Duodenal mucosa (tissue), 2 donors: ENCODE results near the gene NLRP5.
"Not testable (repeated sequence)": the region's sequence is repeated elsewhere in the genome, so short reads cannot be mapped to it uniquely, and the experiment has no call there.

Experiments
- H3K27ac ChIP-seq: one replicate; pipeline ENCODE4 v1.7.0; 2013; ENCODE audit warnings: low read depth, low read length
- H3K27me3 ChIP-seq, 2 donors: one replicate each; pipeline ENCODE4 v1.7.0; 2013; ENCODE audit warnings: low read length in 2 of 2, control low read depth in 1 of 2; ENCODE audit not compliant: insufficient read depth in 2 of 2, control insufficient read depth in 1 of 2
- H3K36me3 ChIP-seq, 2 donors: one replicate each; pipeline ENCODE4 v1.7.0; 2013; ENCODE audit warnings: low read length in 2 of 2, control low read depth in 1 of 2; ENCODE audit not compliant: insufficient read depth in 2 of 2, control insufficient read depth in 1 of 2
- H3K4me1 ChIP-seq, 2 donors: one replicate each; pipeline ENCODE4 v1.7.0; 2013; ENCODE audit warnings: low read length in 2 of 2, control low read depth in 1 of 2; ENCODE audit not compliant: insufficient read depth in 2 of 2, control insufficient read depth in 1 of 2
- H3K4me3 ChIP-seq, 2 donors: one replicate each; pipeline ENCODE4 v1.7.0; 2013; ENCODE audit warnings: low read length in 2 of 2, low read depth in 1 of 2
- H3K9ac ChIP-seq, 2 donors: one replicate each; pipeline ENCODE4 v1.7.0; 2013; ENCODE audit warnings: low read length in 2 of 2, low read depth in 1 of 2
- H3K9me3 ChIP-seq, 2 donors: one replicate each; pipeline ENCODE4 v1.7.0; 2013; ENCODE audit warnings: low read length in 2 of 2, control low read depth in 1 of 2; ENCODE audit not compliant: control insufficient read depth in 1 of 2

Gene NLRP5

DNA sequence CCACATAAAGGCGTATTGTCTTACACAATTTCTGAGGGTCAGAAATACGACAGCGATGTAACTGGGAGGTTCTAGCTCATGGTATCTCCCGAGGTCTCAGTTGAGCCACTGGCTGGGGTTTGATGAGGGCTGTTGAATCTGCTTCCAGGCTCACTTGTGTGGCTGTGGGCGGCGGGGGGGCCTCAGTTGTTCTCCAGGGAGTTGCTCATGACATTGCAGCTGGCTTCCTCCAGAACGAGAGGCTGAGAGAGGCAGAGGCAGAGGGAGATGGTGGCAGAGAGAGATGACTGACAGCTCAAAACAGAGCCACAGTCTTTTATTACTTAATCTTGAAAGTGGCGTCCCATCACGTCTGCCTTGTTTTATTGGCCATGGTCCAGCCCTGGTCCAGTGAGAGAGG, 6.2 kb upstream of the NLRP5 start:
- Histone ChIP-seq H3K27ac (no peak overlapping the region), H3K4me3 (no peak overlapping the region), H3K27me3 (no peaks in the 10 kb centered on the region), H3K36me3 (no peaks in the 10 kb centered on the region), H3K9ac (no peak overlapping the region), H3K9me3 (peaks cover 7 to 14% of the 10 kb centered on the region in 2 donors), H3K4me1 (no peaks in the 10 kb centered on the region)

- Histone ChIP-seq H3K27me3 (no peaks in the 10 kb centered on the region), H3K36me3 (no peaks in the 10 kb centered on the region), H3K4me3 (no peak overlapping the region), H3K4me1 (no peaks in the 10 kb centered on the region), H3K9me3 (peaks cover 2 to 8% of the 10 kb centered on the region in 2 donors), H3K9ac (no peak overlapping the region), H3K27ac (no peak overlapping the region)
Measured at GRCh38 chr19:55985254-55985653, 1.3 kb upstream of the NLRP5 start.

GRCh38 chr19:55990831-55991230, 4.3 kb downstream of the NLRP5 start:
- no peak overlapping the region for H3K9ac ChIP-seq
- H3K36me3 ChIP-seq = no peaks in the 10 kb centered on the region
- H3K27ac ChIP-seq = no peak overlapping the region
- H3K4me3 ChIP-seq = no peak overlapping the region
- no peaks in the 10 kb centered on the region for H3K4me1 ChIP-seq
- peaks cover 0 to 4% of the 10 kb centered on the region in 2 donors for H3K9me3 ChIP-seq
- H3K27me3 ChIP-seq = no peaks in the 10 kb centered on the region

GRCh38 chr19:55993492-55993891, 6.9 kb downstream of the NLRP5 start:
- H3K36me3 ChIP-seq = no peaks in the 10 kb centered on the region
- H3K4me3 ChIP-seq = no peak overlapping the region
- H3K9me3 ChIP-seq = peaks cover 0 to 4% of the 10 kb centered on the region in 2 donors
- no peak overlapping the region for H3K27ac ChIP-seq
- no peaks in the 10 kb centered on the region for H3K4me1 ChIP-seq
- H3K27me3 ChIP-seq = no peaks in the 10 kb centered on the region
- no peak overlapping the region for H3K9ac ChIP-seq

- no peaks in the 10 kb centered on the region for H3K27me3 ChIP-seq
- H3K27ac ChIP-seq = no peak overlapping the region
- no peaks in the 10 kb centered on the region for H3K4me1 ChIP-seq
- no peaks in the 10 kb centered on the region for H3K9me3 ChIP-seq
- H3K9ac ChIP-seq = no peak overlapping the region
- H3K4me3 ChIP-seq = no peak overlapping the region
- no peaks in the 10 kb centered on the region for H3K36me3 ChIP-seq
Measured at GRCh38 chr19:56014765-56015164, 28.2 kb downstream of the NLRP5 start.

DNA sequence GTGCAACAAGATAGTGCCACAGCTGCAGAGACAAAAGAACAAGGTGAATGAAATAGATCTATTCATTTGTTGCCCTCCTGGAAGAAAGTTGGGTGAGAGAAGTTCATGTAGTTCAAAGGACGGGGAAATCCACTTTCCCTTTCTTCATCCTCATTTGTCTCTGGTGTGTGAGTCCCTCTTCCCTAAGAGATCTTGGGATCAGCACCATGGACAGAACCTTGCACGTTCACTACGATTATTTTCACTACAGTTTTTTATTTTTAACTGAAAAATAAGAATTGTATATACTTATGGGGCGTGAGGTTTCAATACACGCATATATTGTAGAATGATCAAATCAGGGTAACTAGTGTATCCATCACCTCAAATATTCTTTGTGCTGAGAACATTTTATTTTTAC, 29.2 kb downstream of the NLRP5 start:
- Histone ChIP-seq H3K36me3 (no peaks in the 10 kb centered on the region), H3K9me3 (no peaks in the 10 kb centered on the region), H3K27me3 (no peaks in the 10 kb centered on the region), H3K27ac (no peak overlapping the region), H3K4me1 (no peaks in the 10 kb centered on the region), H3K9ac (no peak overlapping the region), H3K4me3 (no peak overlapping the region)

DNA sequence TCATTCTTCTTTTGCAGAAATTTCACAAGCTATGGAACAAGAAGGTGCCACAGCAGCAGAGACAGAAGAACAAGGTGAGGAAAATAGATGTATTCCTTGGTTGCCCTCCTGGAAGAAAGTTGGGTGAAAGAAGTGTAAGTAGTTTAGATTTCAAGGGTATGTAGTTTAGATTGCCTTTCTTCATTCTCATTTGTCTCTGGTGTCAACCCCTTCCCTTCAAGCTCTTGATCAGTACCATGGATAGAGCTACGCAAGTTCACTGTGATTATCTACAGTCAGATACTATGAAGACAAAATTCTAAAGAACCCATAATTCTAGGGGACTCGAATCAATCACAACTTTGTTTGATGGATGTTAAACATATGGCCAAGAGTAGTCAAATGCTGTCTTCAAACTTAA, 32.8 kb downstream of the NLRP5 start:
- not testable (repeated sequence) for H3K4me3 ChIP-seq, H3K36me3 ChIP-seq, H3K27ac ChIP-seq, H3K4me1 ChIP-seq, H3K9me3 ChIP-seq, H3K27me3 ChIP-seq, H3K9ac ChIP-seq

DNA sequence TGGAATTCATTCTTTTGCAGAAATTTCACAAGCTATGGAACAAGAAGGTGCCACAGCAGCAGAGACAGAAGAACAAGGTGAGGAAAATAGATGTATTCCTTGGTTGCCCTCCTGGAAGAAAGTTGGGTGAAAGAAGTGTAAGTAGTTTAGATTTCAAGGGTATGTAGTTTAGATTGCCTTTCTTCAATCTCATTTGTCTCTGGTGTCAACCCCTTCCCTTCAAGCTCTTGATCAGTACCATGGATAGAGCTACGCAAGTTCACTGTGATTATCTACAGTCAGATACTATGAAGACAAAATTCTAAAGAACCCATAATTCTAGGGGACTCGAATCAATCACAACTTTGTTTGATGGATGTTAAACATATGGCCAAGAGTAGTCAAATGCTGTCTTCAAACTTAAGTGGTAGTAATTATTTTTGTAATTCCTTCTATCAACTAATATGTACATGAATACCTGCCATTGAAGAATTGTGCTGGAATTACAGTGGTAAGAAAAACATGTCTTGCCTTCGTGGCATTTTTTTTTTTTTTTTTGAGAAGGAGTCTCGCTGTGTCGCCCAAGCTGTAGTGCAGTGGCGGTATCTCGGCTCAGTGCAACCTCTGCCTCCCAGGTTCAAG, 33.9 kb downstream of the NLRP5 start:
- H3K4me3 ChIP-seq, H3K9me3 ChIP-seq, H3K4me1 ChIP-seq, H3K36me3 ChIP-seq, H3K27me3 ChIP-seq, H3K27ac ChIP-seq, H3K9ac ChIP-seq: not testable (repeated sequence)

DNA sequence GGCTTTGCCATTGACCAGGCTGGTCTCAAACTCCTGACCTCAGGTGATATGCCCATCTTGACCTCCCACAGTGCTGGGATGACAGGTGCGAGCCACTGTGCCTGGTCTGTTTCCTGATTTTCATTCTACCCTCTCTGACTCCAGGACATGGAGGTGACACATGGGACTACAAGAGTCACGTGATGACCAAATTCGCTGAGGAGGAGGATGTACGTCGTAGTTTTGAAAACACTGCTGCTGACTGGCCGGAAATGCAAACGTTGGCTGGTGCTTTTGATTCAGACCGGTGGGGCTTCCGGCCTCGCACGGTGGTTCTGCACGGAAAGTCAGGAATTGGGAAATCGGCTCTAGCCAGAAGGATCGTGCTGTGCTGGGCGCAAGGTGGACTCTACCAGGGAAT, 40.2 kb downstream of the NLRP5 start:
- no peak overlapping the region for H3K27ac ChIP-seq
- H3K27me3 ChIP-seq = no peaks in the 10 kb centered on the region
- peaks cover 0 to 9% of the 10 kb centered on the region in 2 donors for H3K9me3 ChIP-seq
- H3K4me3 ChIP-seq = no peak overlapping the region
- no peaks in the 10 kb centered on the region for H3K36me3 ChIP-seq
- H3K4me1 ChIP-seq = no peaks in the 10 kb centered on the region
- H3K9ac ChIP-seq = no peak overlapping the region

DNA sequence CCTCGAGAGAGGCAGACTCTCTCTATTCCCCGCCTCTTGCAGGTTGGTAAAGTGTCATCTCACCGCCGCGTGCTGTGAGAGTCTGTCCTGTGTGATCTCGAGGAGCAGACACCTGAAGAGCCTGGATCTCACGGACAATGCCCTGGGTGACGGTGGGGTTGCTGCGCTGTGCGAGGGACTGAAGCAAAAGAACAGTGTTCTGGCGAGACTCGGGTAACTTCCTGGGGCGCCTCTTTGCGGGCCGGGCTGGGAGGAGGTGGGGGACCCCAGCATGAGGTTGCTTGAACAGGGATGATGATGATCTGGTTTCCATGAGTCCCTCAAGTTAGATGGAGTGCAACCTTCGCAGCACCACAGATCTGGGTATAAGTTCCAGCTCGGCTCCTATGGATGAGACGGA, 67.0 kb downstream of the NLRP5 start:
- Histone ChIP-seq H3K27me3 (no peaks in the 10 kb centered on the region), H3K4me3 (no peak overlapping the region), H3K4me1 (no peaks in the 10 kb centered on the region), H3K27ac (no peak overlapping the region), H3K36me3 (no peaks in the 10 kb centered on the region), H3K9me3 (no peaks in the 10 kb centered on the region), H3K9ac (no peak overlapping the region)
